Activated CD4-positive, alpha-beta T cell treated with anti-CD3 and anti-CD28 coated beads for 36 hours (primary cell): ENCODE measurements around the gene WNK1. TPM values are rescaled to one million over a fixed set of nuclear protein-coding genes. Genes with fewer than 3 reads are reported as not detected.
A peak's percentile ranks its signal among the peaks of the same experiment; 100 is the strongest.
"Not testable (repeated sequence)": the region's sequence is repeated elsewhere in the genome, so short reads cannot be mapped to it uniquely, and the experiment has no call there.

Experiments used
- ATAC-seq: fragments of 200-7000 bp; cut with Tn5 transposase; one replicate; pipeline ENCODE4 v1.10.0; 2021; ENCODE audit warnings: mild to moderate bottlenecking, moderate library complexity
- CTCF ChIA-PET: fragments of 350-600 bp; sonication (Branson Sonifier 250); formaldehyde crosslinking; loops from one replicate; lab custom pipeline; 2021; ENCODE audit warnings: antibody characterized with exemption; lab: Charles Lee
- POLR2A ChIA-PET: fragments of 350-600 bp; sonication (Branson Sonifier 250); formaldehyde crosslinking; loops from one replicate; lab custom pipeline; 2021; ENCODE audit warnings: antibody characterized with exemption, inconsistent platforms; lab: Charles Lee
- DNase-seq: peaks from one replicate; pipeline ENCODE4 v3.0.0-alpha.2; 2020
- H3K27ac Mint-ChIP-seq: one replicate; pipeline ENCODE4 v1.8.0; 2021; ENCODE audit warnings: mixed read lengths
- H3K27me3 Mint-ChIP-seq: one replicate; pipeline ENCODE4 v1.8.0; 2021; ENCODE audit warnings: mixed read lengths
- H3K36me3 Mint-ChIP-seq: one replicate; pipeline ENCODE4 v1.8.0; 2021; ENCODE audit warnings: low read depth, mixed read lengths
- H3K4me1 Mint-ChIP-seq: one replicate; pipeline ENCODE4 v1.8.0; 2021; ENCODE audit warnings: mixed read lengths
- H3K4me3 Mint-ChIP-seq: one replicate; pipeline ENCODE4 v1.8.0; 2021; ENCODE audit warnings: mild to moderate bottlenecking, moderate library complexity, mixed read lengths
- H3K9me3 Mint-ChIP-seq: one replicate; pipeline ENCODE4 v1.8.0; 2021; ENCODE audit warnings: low read depth, mixed read lengths
- intact Hi-C, 2 experiments: fragments of 100-400 bp; cut with DNase I in 1 of 2; cut with micrococcal nuclease in 1 of 2; formaldehyde crosslinking; loops; one replicate each; pipeline versions ENCODE4 v1.14.2 to v1.15.1; 2022 to 2024; cut with DNase I, micrococcal nuclease
- total RNA-seq, 2 experiments: library from RNA; stranded (reverse); gene quantifications; one replicate each; pipeline ENCODE4 v1.2.3, GENCODE V29; 2021

Gene WNK1
- total RNA-seq, 2 experiments from 2014 or later: 127 to 147 TPM

GRCh38 chr12:778615-779014 lies 26.2 kb downstream of the WNK1 start:
- ATAC-seq (no peak), DNase-seq (no peak)
- Mint-ChIP-seq H3K27ac (peak overlapping the region; percentile 90), H3K4me3 (peak overlapping the region; percentile 64), H3K9me3 (no peaks in the 10 kb centered on the region), H3K36me3 (peaks cover 11% of the 10 kb centered on the region), H3K27me3 (no peaks in the 10 kb centered on the region), H3K4me1 (peaks cover 76% of the 10 kb centered on the region)
- intact Hi-C loops: no loop called here
- CTCF ChIA-PET: interaction anchor here (1.5 to 3.4 kb wide), 3 partner anchors 22 to 40 kb away, joined by 3 to 30 read pairs (median 14); no protein-coding TSS in a partner anchor
- POLR2A ChIA-PET: no interaction called here

- H3K4me3 Mint-ChIP-seq: peak overlapping the region; percentile 64
- intact Hi-C loops: loop anchor here in 1 of 2 experiments (2.0 kb wide), 1 partner anchor 15 kb away; no protein-coding TSS in a partner anchor
- H3K27ac Mint-ChIP-seq: peak overlapping the region; percentile 75
- peaks cover 70% of the 10 kb centered on the region for H3K4me1 Mint-ChIP-seq
- POLR2A ChIA-PET: no interaction called here
- H3K27me3 Mint-ChIP-seq: no peaks in the 10 kb centered on the region
- ATAC-seq: peak; percentile 62
- H3K9me3 Mint-ChIP-seq: no peaks in the 10 kb centered on the region
- no peak for DNase-seq
- H3K36me3 Mint-ChIP-seq: peaks cover 9% of the 10 kb centered on the region
- CTCF ChIA-PET: interaction anchor here (0.6 to 2.2 kb wide), 13 partner anchors 11 to 261 kb away, joined by 3 to 11 read pairs (median 4); no protein-coding TSS in a partner anchor
These were observed 27.7 kb downstream of the WNK1 start for GRCh38 chr12:779745-780734.

- peaks cover 8% of the 10 kb centered on the region for H3K36me3 Mint-ChIP-seq
- H3K4me3 Mint-ChIP-seq: no peak overlapping the region
- no peaks in the 10 kb centered on the region for H3K27me3 Mint-ChIP-seq
- POLR2A ChIA-PET: no interaction called here
- no peak for DNase-seq
- intact Hi-C loops: loop anchor here in 1 of 2 experiments (2.0 kb wide), 1 partner anchor 14 kb away; no protein-coding TSS in a partner anchor
- H3K9me3 Mint-ChIP-seq: no peaks in the 10 kb centered on the region
- CTCF ChIA-PET: interaction anchor here (0.6 to 2.2 kb wide), 13 partner anchors 10 to 262 kb away, joined by 3 to 11 read pairs (median 4); partner anchors contain the start of gene WNK1
- H3K27ac Mint-ChIP-seq: peak overlapping the region; percentile 42
- peaks cover 69% of the 10 kb centered on the region for H3K4me1 Mint-ChIP-seq
- ATAC-seq: peak; percentile 62
These were observed 28.5 kb downstream of the WNK1 start for GRCh38 chr12:780750-781379.

GRCh38 chr12:785706-786105 lies 33.3 kb downstream of the WNK1 start:
- H3K9me3 Mint-ChIP-seq: no peaks in the 10 kb centered on the region
- ChIA-PET CTCF (interaction anchor here (0.9 to 3.7 kb wide), 4 partner anchors 9 to 210 kb away, joined by 3 to 15 read pairs (median 4); no protein-coding TSS in a partner anchor), POLR2A (interaction anchor here (0.5 to 0.7 kb wide), 2 partner anchors 12 to 19 kb away, joined by 3 to 5 read pairs; no protein-coding TSS in a partner anchor)
- H3K27me3 Mint-ChIP-seq: no peaks in the 10 kb centered on the region
- ATAC-seq (no peak), DNase-seq (no peak)
- no peak overlapping the region for H3K27ac Mint-ChIP-seq
- no peak overlapping the region for H3K4me3 Mint-ChIP-seq
- H3K4me1 Mint-ChIP-seq: peaks cover 65% of the 10 kb centered on the region
- peaks cover 12% of the 10 kb centered on the region for H3K36me3 Mint-ChIP-seq
- intact Hi-C loops: no loop called here

- intact Hi-C loops: no loop called here
- ATAC-seq: no peak
- H3K27me3 Mint-ChIP-seq: no peaks in the 10 kb centered on the region
- H3K4me1 Mint-ChIP-seq: peaks cover 74% of the 10 kb centered on the region
- CTCF ChIA-PET: interaction anchor here (0.7 to 3.7 kb wide), 5 partner anchors 12 to 54 kb away, joined by 3 to 15 read pairs (median 5); no protein-coding TSS in a partner anchor
- H3K9me3 Mint-ChIP-seq: no peaks in the 10 kb centered on the region
- DNase-seq: no peak
- H3K27ac Mint-ChIP-seq: peak overlapping the region; percentile 76
- peaks cover 19% of the 10 kb centered on the region for H3K36me3 Mint-ChIP-seq
- POLR2A ChIA-PET: no interaction called here
- H3K4me3 Mint-ChIP-seq: no peak overlapping the region
These were observed 35.9 kb downstream of the WNK1 start for GRCh38 chr12:788288-788687.

- POLR2A ChIA-PET, DNase-seq, ATAC-seq, H3K27me3 Mint-ChIP-seq, H3K9me3 Mint-ChIP-seq, intact Hi-C loops: not testable (repeated sequence)
- Mint-ChIP-seq H3K27ac (peak overlapping the region; percentile 76), H3K36me3 (peaks cover 19% of the 10 kb centered on the region), H3K4me1 (peaks cover 78% of the 10 kb centered on the region), H3K4me3 (peak overlapping the region; percentile 10)
- CTCF ChIA-PET: interaction anchor here (0.7 to 3.7 kb wide), 4 partner anchors 12 to 55 kb away, joined by 3 to 15 read pairs (median 6); no protein-coding TSS in a partner anchor
These were observed 36.4 kb downstream of the WNK1 start for GRCh38 chr12:788762-789161.

GRCh38 chr12:789852-790563 lies 37.6 kb downstream of the WNK1 start:
- intact Hi-C loops: no loop called here
- DNase-seq (no peak), ATAC-seq (peak; percentile 53)
- Mint-ChIP-seq H3K36me3 (peaks cover 23% of the 10 kb centered on the region), H3K27ac (peak overlapping the region; percentile 61), H3K4me3 (no peak overlapping the region), H3K27me3 (no peaks in the 10 kb centered on the region), H3K9me3 (no peaks in the 10 kb centered on the region), H3K4me1 (peaks cover 84% of the 10 kb centered on the region)
- CTCF ChIA-PET: interaction anchor here (0.7 to 2.4 kb wide), 3 partner anchors 9 to 333 kb away, joined by 3 to 17 read pairs (median 6); no protein-coding TSS in a partner anchor
- POLR2A ChIA-PET: interaction anchor here (0.6 kb wide), 1 partner anchor 32 kb away, joined by 7 read pairs; no protein-coding TSS in a partner anchor

GRCh38 chr12:790608-791007 lies 38.2 kb downstream of the WNK1 start:
- POLR2A ChIA-PET: interaction anchor here (0.6 kb wide), 1 partner anchor 33 kb away, joined by 7 read pairs; no protein-coding TSS in a partner anchor

GRCh38 chr12:793037-793436 lies 40.7 kb downstream of the WNK1 start:
- POLR2A ChIA-PET: interaction anchor here (0.5 kb wide), 1 partner anchor 16 kb away, joined by 3 read pairs; no protein-coding TSS in a partner anchor

More at GRCh38 chr12:790608-791007, 38.2 kb downstream of the WNK1 start:
- intact Hi-C loops: no loop called here
- Mint-ChIP-seq H3K4me1 (peaks cover 87% of the 10 kb centered on the region), H3K9me3 (no peaks in the 10 kb centered on the region), H3K27ac (peak overlapping the region; percentile 33), H3K27me3 (no peaks in the 10 kb centered on the region), H3K36me3 (peaks cover 23% of the 10 kb centered on the region), H3K4me3 (no peak overlapping the region)
- ATAC-seq (no peak), DNase-seq (no peak)
- CTCF ChIA-PET: interaction anchor here (0.6 to 2.4 kb wide), 9 partner anchors 10 to 333 kb away, joined by 3 to 17 read pairs (median 4); no protein-coding TSS in a partner anchor

GRCh38 chr12:793711-794110 lies 41.3 kb downstream of the WNK1 start:
- no peak for ATAC-seq
- Mint-ChIP-seq H3K36me3 (peaks cover 30% of the 10 kb centered on the region), H3K4me3 (no peak overlapping the region), H3K9me3 (no peaks in the 10 kb centered on the region), H3K27ac (peak overlapping the region; percentile 83), H3K27me3 (no peaks in the 10 kb centered on the region), H3K4me1 (peaks cover 94% of the 10 kb centered on the region)
- intact Hi-C loops: loop anchor here (2.0 kb wide), 5 partner anchors 13 to 119 kb away; no protein-coding TSS in a partner anchor
- CTCF ChIA-PET: interaction anchor here (0.6 to 1.2 kb wide), 5 partner anchors 10 to 175 kb away, joined by 3 to 10 read pairs (median 3); no protein-coding TSS in a partner anchor
- POLR2A ChIA-PET: no interaction called here
- DNase-seq: no peak

More at GRCh38 chr12:793037-793436, 40.7 kb downstream of the WNK1 start:
- CTCF ChIA-PET: interaction anchor here (0.6 to 2.2 kb wide), 10 partner anchors 10 to 174 kb away, joined by 3 to 10 read pairs (median 3); no protein-coding TSS in a partner anchor
- intact Hi-C loops: no loop called here
- Mint-ChIP-seq H3K4me3 (no peak overlapping the region), H3K27me3 (no peaks in the 10 kb centered on the region), H3K36me3 (peaks cover 27% of the 10 kb centered on the region), H3K27ac (peak overlapping the region; percentile 75), H3K9me3 (no peaks in the 10 kb centered on the region), H3K4me1 (peaks cover 93% of the 10 kb centered on the region)
- ATAC-seq (no peak), DNase-seq (no peak)
